Left lobe of liver (tissue), 1 donor: Measurements from ENCODE around the gene CCDC127. TPM values are rescaled to one million over a fixed set of nuclear protein-coding genes. Genes with fewer than 3 reads are reported as not detected.

Experiments
- total RNA-seq: library from RNA; stranded (reverse); gene quantifications from one replicate; pipeline ENCODE4 v1.2.1, GENCODE V29; 2021
- donor health status: DM: no; HTN: yes; CAD: no.

The CCDC127 gene
- total RNA-seq, 1 donor from 2014 or later, result 3.1 TPM

Other genes starting within 250 kb of the CCDC127 start
- gene PLEKHG4B, start 126.0 kb downstream of the CCDC127 start, total RNA-seq, result 0.25 TPM
- not detected for gene LRRC14B, start 26.7 kb downstream of the CCDC127 start, total RNA-seq
- 232 TPM for gene SDHA, start 167 bp upstream of the CCDC127 start, total RNA-seq
- gene PDCD6, start 53.5 kb upstream of the CCDC127 start, total RNA-seq, result 37.1 TPM
- gene AHRR, start 103.6 kb upstream of the CCDC127 start, total RNA-seq, result 0.81 TPM
- 25.7 TPM for gene EXOC3, start 225.0 kb upstream of the CCDC127 start, total RNA-seq